Heart right ventricle (tissue), 16 donors: Measurements from ENCODE around the gene ATP2B2. TPM values are rescaled to one million over a fixed set of nuclear protein-coding genes. Genes with fewer than 3 reads are reported as not detected.
"Not testable (repeated sequence)": the region's sequence is repeated elsewhere in the genome, so short reads cannot be mapped to it uniquely, and the experiment has no call there.

Experiments
- ATAC-seq, 8 donors: fragments of 200-7000 bp; cut with Tn5 transposase; one replicate each; pipeline ENCODE4 v1.9.1; 2020; ENCODE audit warnings: mild to moderate bottlenecking in 8 of 8, moderate library complexity in 8 of 8, moderate number of reproducible peaks in 1 of 8
- DNase-seq, 2 donors: peaks; one replicate each; pipeline ENCODE4 v3.0.0-alpha.2; 2020
- H3K27ac ChIP-seq, 10 donors: fragments of 200-600 bp; sonication (generic) in 2 of 10; one replicate each; pipeline versions ENCODE4 v1.5.0 to v1.8.0; 2020 to 2022; ENCODE audit warnings: mild to moderate bottlenecking in 3 of 10
- H3K27me3 ChIP-seq, 7 donors: fragments of 200-600 bp; one replicate each; pipeline ENCODE4 v1.8.0; 2021 to 2022; ENCODE audit warnings: mild to moderate bottlenecking in 2 of 7
- H3K36me3 ChIP-seq, 9 donors: fragments of 200-600 bp; sonication (generic) in 1 of 9; one replicate each; pipeline versions ENCODE4 v1.5.0 to v1.8.0; 2020 to 2022; ENCODE audit warnings: mild to moderate bottlenecking in 2 of 9
- H3K4me1 ChIP-seq, 9 donors: fragments of 200-600 bp; sonication (generic) in 1 of 9; one replicate each; pipeline versions ENCODE4 v1.5.0 to v1.8.0; 2020 to 2022; ENCODE audit warnings: mild to moderate bottlenecking in 4 of 9
- H3K4me3 ChIP-seq, 10 donors: fragments of 200-600 bp; sonication (generic) in 2 of 10; one replicate each; pipeline versions ENCODE4 v1.5.0 to v1.8.0; 2020 to 2022; ENCODE audit warnings: mild to moderate bottlenecking in 7 of 10, moderate library complexity in 2 of 10
- H3K9me3 ChIP-seq, 11 donors: fragments of 200-600 bp in 10 of 11; sonication (generic) in 2 of 11; one replicate each; pipeline versions ENCODE4 v1.5.0 to v1.8.0; 2013 to 2022; ENCODE audit warnings: mild to moderate bottlenecking in 2 of 11, control low read depth in 1 of 11, moderate library complexity in 1 of 11
- WGBS, 2 donors: extraction: QIAGEN DNeasy Blood & Tissue Kit; methylation state at CpG; one replicate each; pipeline ENCODE4 v1.1.7; 2013; ENCODE audit warnings: inconsistent platforms in 1 of 2; 5-methylcytosine and 5-hydroxymethylcytosine counted together
- intact Hi-C, 10 donors: fragments of 100-400 bp; cut with DNase I; formaldehyde crosslinking; loops; one replicate each; pipeline versions ENCODE4 v1.11.1 to v1.14.2; 2022
- polyA plus RNA-seq, 2 donors: library from polyadenylated mRNA; stranded (reverse); fragments of 200-250 nt; gene quantifications; one replicate each; pipeline ENCODE4 v1.2.3, GENCODE V29; 2013
- total RNA-seq, 10 donors: library from RNA; stranded (reverse); fragmentation: NEBNext Ultra II Directional in 3 of 10; extraction: Animal tissue kit (Norgen Biotek cat#: 25700) in 3 of 10; gene quantifications; one replicate each; pipeline versions ENCODE4 v1.2.1 to v1.2.4, GENCODE V29; 2021 to 2023
- TF ChIP-seq, protein P1 (sequence below), 9 donors: fragments of 200-600 bp; sonication (generic) in 2 of 9; IDR thresholded peaks; one replicate each; pipeline versions ENCODE4 v1.5.0 to v1.8.0; 2021 to 2022; ENCODE audit warnings: antibody characterized with exemption in 9 of 9, mild to moderate bottlenecking in 5 of 9, moderate library complexity in 1 of 9
- donor health status: Arrhythmogenic right ventricular cardiomyopathy.
- donor health status: ischemic (EF 13 %, LVEDD 7.1; RV severe dilation, severe dysfunction).
- donor health status: healthy with polysubstance abuse.
- donor health status: DM: no; HTN: yes; CAD: no.
- donor health status: DM: no; HTN: no; CAD: no.
- donor health status: ischemic (EF 25% LVEDD 6.9; RV normal size, moderate dysfunction).
- donor health status: ischemic (EF 25% LVEDD 5.7; RV mildly dilated, moderate dysfunction).
- donor health status: healthy.
- donor health status: DM: yes; HTN: yes; CAD: no.
- donor health status: Ischemic cardiomyopathy.
- donor health status: ischemic (EF 35%, LVEDD 5.7; RV mildly dilated, moderate dysfunction).
- donor health status: nonischemic (EF 11% LVEDD 7.7; RV severe dilation, severe dysfunction).
- donor health status: DM: yes; HTN: yes; CAD: no.
- donor health status: PGD.
- donor health status: ischemic (EF 29% LVEDD 5.4; RV normal size, mild dysfunction).
- donor health status: nonischemic (EF 23%, LVEDD 6.1; RV moderate dilation, normal function).

Gene ATP2B2
- total and polyA plus RNA-seq, 12 donors, result under 0.01 to 0.30 (median 0.11) TPM; not detected in 4

DNA sequence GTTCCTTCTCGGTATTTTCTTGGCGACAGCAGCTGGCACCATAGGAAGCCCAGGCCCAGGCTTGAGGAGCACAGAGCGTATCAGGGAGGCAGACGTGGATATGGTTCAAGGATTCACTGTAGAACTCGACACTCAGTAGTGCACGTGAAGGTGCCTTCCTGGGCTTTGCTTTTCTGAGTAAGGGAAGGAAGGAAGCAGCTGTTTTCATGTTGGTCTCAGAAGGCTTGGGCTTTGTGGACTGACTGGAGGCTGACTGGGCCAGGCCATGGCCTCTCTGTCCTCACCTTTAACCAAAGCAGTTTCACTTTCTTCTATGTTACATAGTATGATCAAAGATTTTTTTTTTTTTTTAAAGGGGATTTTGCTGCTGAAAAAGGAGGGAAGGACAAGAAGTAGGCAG is 205.7 kb downstream of the ATP2B2 start:
- Histone ChIP-seq H3K4me3 (no peak overlapping the region), H3K27ac (peak overlapping the region in 1 of 10 donors; percentile 2), H3K4me1 (peaks cover 0 to 11% (median 0%) of the 10 kb centered on the region in 9 donors), H3K9me3 (no peaks in the 10 kb centered on the region), H3K27me3 (no peaks in the 10 kb centered on the region), H3K36me3 (peaks cover 4 to 86% (median 44%) of the 10 kb centered on the region in 9 donors)
- intact Hi-C loops, result no loop called here
- WGBS, 2 donors, result 72 to 73% methylated on average over 6 of the region's 6 CpGs
- ATAC-seq, result no peak
- no peak for DNase-seq
- TF ChIP-seq, protein P1, sequence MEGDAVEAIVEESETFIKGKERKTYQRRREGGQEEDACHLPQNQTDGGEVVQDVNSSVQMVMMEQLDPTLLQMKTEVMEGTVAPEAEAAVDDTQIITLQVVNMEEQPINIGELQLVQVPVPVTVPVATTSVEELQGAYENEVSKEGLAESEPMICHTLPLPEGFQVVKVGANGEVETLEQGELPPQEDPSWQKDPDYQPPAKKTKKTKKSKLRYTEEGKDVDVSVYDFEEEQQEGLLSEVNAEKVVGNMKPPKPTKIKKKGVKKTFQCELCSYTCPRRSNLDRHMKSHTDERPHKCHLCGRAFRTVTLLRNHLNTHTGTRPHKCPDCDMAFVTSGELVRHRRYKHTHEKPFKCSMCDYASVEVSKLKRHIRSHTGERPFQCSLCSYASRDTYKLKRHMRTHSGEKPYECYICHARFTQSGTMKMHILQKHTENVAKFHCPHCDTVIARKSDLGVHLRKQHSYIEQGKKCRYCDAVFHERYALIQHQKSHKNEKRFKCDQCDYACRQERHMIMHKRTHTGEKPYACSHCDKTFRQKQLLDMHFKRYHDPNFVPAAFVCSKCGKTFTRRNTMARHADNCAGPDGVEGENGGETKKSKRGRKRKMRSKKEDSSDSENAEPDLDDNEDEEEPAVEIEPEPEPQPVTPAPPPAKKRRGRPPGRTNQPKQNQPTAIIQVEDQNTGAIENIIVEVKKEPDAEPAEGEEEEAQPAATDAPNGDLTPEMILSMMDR (IDR thresholded peaks at IDR 0.05), result no peak

DNA sequence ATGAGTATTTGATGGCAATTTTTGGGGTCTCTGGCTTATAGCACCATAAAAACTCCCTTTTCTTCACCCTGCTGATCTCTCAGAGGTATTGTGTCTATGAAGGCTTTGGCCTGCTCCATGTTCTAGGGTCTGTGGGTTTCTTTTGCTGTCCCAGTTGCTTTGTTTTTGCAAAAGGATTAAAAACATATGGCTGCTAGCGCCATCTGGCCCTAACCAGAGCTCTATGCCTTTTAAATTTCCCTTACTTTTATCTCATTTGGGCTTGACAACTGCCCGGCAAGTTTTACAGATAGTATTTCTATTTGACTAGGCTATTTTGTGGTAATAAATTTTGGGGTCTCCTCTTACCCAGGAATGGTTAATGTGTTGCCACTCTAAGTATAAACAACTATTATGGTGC is 206.2 kb downstream of the ATP2B2 start:
- no peak overlapping the region for H3K27ac ChIP-seq
- peaks cover 4 to 82% (median 44%) of the 10 kb centered on the region in 9 donors for H3K36me3 ChIP-seq
- intact Hi-C loops, result no loop called here
- H3K27me3 ChIP-seq, result no peaks in the 10 kb centered on the region
- no peaks in the 10 kb centered on the region for H3K9me3 ChIP-seq
- ATAC-seq, result no peak
- no peak for DNase-seq
- TF ChIP-seq, protein P1 (IDR thresholded peaks at IDR 0.05), result no peak
- WGBS, 2 donors, result 83 to 91% methylated on average over 2 of the region's 2 CpGs
- no peak overlapping the region for H3K4me3 ChIP-seq
- peaks cover 0 to 13% (median 0%) of the 10 kb centered on the region in 9 donors for H3K4me1 ChIP-seq

DNA sequence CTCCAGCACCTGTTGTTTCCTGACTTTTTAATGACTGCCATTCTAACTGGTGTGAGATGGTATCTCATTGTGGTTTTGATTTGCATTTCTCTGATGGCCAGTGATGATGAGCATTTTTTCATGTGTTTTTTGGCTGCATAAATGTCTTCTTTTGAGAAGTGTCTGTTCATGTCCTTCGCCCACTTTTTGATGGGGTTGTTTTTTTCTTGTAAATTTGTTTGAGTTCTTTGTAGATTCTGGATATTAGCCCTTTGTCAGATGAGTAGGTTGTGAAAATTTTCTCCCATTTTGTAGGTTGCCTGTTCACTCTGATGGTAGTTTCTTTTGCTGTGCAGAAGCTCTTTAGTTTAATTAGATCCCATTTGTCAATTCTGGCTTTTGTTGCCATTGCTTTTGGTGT is 207.3 kb downstream of the ATP2B2 start:
- Histone ChIP-seq H3K4me1 (peaks cover 0 to 24% (median under 1%) of the 10 kb centered on the region in 9 donors), H3K36me3 (peaks cover 4 to 76% (median 39%) of the 10 kb centered on the region in 9 donors)
- no CpG with 5 or more reads among the region's 1 CpG for WGBS, 2 donors
- H3K4me3 ChIP-seq, H3K9me3 ChIP-seq, H3K27me3 ChIP-seq, ATAC-seq, intact Hi-C loops, H3K27ac ChIP-seq, DNase-seq: not testable (repeated sequence)

DNA sequence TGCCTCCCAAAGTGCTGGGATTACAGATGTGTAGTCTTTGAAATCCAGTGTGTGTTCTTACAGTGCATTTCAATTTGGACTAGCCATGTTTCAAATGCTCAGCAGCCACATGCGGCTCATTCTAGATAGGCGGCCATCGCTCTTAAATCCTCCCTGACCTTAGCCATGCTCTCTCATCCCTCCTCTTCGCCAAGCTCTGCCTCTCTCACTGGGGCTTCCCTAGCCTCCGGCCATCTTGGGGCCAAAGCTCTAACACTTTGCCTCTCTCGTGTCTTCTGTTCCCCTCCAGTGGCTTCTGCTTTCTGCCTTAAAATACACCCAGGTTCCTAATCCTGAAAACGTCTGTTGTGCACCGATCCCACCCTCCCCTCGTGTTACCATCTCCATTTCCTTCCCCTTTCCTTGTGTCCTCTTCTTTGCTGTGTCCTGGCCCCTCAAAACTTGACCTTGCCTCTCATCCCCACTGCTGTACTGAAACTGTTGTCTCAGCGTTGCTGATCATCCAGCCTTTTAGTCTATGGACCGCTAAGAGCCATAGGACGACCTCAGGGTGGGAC is 211.3 kb downstream of the ATP2B2 start:
- no peak for DNase-seq
- ATAC-seq, result no peak
- H3K4me1 ChIP-seq, result peaks cover 0 to 24% (median 5%) of the 10 kb centered on the region in 9 donors
- no peaks in the 10 kb centered on the region for H3K27me3 ChIP-seq
- H3K9me3 ChIP-seq, result no peaks in the 10 kb centered on the region
- peaks cover 0 to 52% (median 11%) of the 10 kb centered on the region in 9 donors for H3K36me3 ChIP-seq
- peak overlapping the region in 1 of 10 donors; percentile 71 for H3K27ac ChIP-seq
- intact Hi-C loops, result no loop called here
- TF ChIP-seq, protein P1 (IDR thresholded peaks at IDR 0.05), result no peak
- WGBS, 2 donors, result 90 to 92% methylated on average over 12 of the region's 12 CpGs
- H3K4me3 ChIP-seq, result no peak overlapping the region
